DMS79 treated with DMSO at 0.1 percent for 48 hours (cell line): ENCODE data around the gene ZFYVE27.

ENCODE experiments used
- DNase-seq: peaks from one replicate; lab custom pipeline; 2025; lab: John Stamatoyannopoulos, UW

Gene ZFYVE27

GRCh38 chr10:97714401-97715258 lies 22.3 kb upstream of the ZFYVE27 start:
- DNase-seq, result peak; percentile 2

DNA sequence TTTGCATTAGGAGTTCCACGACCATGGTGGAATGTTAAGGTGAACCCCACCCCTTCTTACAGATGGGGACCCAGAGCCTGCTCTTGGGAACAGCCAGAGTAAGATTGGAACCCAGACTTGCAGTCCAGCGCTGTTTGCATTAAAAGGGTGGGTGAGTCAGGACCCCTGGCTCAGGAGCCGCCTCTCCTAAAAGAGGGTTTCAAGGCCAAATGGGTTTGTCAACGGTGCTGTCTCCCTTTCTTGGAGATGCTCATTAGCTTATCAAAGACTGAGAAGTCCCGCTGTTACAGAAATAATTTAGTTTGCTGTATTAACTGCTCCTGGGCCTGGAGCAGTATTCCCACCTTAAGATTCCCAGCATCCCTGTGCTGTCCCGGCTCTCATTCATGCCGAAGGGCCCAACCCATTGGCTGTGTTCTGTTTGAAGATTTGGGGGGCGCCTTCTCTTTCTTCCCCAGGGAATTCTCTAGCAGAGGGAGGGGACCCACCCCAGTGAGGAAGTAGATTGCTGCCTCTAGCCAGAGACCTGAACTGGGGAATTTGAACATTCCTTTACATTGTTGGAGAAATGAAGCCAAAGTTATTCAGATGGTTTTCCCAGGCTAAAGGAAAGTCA lies 21.6 kb upstream of the ZFYVE27 start:
- no peak for DNase-seq

DNA sequence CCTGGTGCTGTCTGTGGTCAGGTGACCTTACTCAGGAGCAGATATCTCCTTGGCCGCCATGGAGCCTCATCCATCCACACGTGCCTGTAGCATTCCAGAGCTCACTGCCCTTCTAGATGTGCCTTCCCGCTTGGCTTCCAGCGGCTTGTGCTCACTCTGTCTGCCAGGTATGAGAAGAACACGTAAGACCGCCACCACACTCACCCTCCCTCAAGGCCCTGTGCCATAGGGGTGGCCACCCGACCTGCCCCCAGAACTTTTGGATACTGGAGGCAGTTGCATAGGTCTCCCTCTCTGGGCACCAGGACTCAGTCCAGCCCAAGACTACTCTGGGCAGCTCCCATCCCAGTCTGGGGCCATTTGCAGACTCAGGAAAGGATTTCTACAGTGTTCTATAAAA lies 19.3 kb upstream of the ZFYVE27 start:
- DNase-seq, result no peak

DNA sequence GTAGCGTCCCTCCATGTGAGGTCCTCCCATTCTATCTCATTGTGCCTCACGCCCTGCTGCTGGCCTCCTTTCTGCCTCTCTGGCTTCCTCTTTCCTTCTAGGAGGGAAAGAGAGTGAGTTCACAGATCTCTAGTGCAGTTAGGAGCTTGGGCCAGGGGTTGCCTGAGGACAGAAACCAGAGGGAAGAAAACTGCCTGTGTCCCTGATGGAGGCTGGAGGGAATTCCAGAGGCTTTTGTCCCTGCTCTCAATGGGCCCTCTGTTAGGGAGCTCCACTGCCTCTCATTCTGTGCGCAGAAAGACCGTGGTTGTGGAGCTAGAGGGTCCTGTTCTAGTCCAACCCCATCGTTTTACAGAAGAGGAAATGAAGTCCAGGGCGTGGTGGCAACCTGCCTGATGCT lies 18.8 kb upstream of the ZFYVE27 start:
- DNase-seq, result no peak

DNA sequence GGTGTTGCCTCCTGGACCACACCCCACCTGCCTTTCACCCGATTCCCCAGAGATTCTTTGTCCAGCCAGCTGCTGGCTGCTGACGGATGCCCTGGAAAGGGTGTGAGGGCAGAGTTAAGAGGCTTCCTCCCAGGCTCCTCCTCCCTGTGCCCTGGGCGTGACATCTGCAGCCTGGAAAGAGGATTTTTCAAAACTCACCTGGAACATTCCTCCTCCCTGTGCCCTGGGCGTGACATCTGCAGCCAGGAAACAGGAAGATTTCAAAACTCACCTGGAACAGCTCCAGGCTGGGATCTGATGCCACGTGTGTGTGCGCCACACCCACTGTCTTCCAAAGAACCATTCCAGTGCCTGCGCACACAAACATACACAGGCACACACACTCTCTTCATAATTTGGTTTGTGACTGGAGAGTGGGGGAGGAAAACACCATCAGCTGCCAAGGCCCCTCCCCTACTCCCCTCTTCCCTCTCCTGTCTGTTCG lies 18.2 kb upstream of the ZFYVE27 start:
- peak; percentile 50 for DNase-seq

- no peak for DNase-seq
Observed at GRCh38 chr10:97719602-97720001, 17.3 kb upstream of the ZFYVE27 start.

- DNase-seq, result no peak
Observed at GRCh38 chr10:97721871-97722780, 14.8 kb upstream of the ZFYVE27 start.

DNA sequence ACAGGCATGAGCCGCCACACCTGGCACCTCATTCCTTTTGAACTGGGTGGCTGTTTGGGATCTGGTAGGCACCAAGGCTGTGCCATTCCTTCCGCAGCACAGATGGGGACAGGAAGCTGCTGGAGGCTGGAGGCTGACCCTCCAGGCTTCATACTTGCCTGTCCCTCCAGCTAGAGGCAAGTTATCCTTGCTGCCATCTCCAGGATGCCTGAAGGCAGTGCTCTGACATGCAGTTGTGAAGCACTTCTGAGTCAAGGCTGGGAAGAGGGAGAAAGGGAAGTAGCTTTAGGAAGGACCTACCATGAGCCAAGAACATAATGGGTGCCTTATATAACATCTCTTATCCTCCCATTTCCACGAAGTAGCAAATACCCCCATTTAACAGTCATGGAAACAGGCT lies 13.9 kb upstream of the ZFYVE27 start:
- DNase-seq, result no peak

DNA sequence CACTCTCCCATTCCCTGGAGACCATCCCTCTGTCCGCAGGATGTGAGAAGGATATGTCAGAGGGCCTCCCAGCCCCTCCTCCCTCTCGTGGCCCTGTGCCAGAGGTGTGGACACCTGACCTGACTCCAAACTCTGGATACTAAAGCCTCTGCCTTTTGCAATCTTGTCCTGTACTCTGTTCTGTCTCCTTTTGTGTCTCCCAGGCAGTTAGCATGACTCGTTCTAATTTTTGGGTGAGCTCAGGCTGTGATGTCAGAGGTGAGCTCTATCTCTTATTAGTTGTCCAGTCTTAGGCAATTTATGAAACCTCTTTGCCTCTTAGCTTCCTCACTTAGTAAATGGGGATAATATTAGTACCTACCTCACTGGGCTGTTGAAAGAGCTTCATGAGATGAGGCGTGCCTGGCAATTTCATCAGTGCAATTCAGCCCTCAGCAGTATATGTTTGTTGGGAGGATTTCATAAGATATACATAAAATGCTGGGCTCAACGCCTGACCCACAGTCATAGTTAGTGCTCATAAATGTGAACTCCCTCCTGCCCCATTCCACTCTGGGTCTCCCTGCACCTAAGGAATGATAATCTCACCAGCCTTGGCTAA lies 12.5 kb upstream of the ZFYVE27 start:
- DNase-seq, result no peak

DNA sequence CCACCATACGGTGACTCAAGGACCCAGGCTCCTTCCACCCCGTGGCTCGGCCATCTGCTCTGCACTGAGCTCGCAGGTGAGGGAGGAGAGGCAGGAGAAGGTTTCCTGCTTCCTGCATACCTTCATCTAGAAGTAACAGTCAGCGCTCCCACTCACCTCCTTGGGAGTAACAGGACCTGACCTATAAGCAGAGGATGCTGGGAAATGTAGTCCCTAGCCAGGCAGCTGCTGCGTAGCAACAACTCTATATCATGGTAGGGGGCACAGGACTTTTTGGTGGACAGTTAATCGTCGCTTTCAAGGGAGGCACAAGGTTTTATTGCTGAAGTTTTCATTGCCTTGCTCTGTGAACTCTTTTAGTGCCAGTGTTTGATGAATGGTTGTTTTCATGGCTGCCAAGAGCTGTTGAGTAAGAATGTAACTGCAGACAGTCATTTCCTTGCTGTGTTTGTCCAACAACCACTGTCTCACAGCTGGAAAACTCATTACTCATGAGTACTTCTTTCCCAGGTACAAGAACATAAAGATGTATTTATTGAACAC lies 10.2 kb upstream of the ZFYVE27 start:
- DNase-seq, result no peak

DNA sequence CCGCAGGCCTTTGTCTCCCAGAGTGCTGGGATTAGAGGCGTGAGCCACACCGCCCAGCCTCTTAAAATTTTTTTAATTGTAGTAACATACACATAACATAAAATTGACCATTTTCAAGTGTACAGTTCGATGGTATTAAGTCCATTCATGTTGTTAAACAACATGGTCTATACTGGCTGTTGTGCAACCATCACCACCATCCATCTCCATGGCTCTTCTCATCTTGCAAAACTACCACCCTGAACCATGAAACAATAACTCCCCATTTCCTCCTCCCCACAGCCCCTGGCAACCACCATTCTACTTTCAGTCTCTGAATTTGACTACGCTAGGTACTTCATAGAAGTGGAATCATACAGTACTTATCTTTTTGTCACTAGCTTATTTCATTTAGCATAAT lies 7.9 kb upstream of the ZFYVE27 start:
- DNase-seq, result no peak

- peak; percentile 22 for DNase-seq
Observed at GRCh38 chr10:97731346-97732051, 5.4 kb upstream of the ZFYVE27 start.

DNA sequence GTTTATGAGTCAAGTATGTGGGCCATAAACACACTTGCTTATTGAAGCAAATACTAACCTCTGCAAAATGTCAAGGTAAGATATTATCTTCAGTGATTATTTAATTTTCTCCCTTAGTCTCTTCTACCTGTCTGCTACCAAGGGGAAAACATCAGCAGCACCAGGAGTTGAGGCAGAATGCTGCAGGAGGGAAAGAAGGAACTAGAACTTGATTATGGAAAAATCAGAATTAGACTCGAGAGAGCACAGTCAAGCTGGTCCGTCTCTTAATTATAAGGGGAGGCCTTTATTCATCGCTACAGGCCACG lies 4.9 kb upstream of the ZFYVE27 start:
- no peak for DNase-seq

DNA sequence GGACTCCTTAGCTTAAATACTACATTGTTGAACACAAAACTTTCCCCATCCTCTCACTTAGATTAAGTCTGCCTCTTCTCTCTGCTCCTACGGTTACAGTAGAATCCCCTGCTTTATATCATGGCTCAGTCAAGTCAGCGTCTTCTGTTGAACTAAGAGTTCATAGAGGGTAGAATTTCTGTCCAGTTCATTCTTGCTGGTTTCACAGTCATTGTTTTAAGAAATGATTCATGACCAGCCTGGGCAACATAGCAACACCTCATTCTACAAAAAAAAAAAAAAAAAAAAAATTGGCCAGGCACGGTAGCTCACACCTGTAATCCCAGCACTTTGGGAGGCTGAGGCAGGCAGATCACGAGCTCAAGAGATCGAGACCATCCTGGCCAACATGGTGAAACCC lies 3.7 kb upstream of the ZFYVE27 start:
- DNase-seq, result no peak

DNA sequence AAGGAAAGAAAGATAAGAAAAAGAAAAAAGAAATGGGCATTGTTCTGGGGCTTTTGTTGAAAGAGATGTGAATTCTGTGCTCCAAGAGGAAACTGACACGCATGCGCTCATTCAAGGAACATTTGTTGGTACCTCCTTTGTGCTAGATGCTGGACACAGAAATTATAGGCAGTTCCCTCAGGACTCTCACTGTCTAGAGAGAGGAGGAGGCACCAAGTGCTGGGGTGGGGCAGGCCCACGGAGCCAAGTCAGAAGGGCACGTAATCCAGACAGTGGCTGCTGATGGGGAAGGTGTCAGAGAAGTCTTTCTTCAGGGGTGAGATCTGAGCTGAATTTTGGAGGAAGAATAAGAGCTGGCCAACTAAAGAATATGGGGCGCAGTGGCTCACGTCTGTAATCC lies 2.9 kb upstream of the ZFYVE27 start:
- no peak for DNase-seq

DNA sequence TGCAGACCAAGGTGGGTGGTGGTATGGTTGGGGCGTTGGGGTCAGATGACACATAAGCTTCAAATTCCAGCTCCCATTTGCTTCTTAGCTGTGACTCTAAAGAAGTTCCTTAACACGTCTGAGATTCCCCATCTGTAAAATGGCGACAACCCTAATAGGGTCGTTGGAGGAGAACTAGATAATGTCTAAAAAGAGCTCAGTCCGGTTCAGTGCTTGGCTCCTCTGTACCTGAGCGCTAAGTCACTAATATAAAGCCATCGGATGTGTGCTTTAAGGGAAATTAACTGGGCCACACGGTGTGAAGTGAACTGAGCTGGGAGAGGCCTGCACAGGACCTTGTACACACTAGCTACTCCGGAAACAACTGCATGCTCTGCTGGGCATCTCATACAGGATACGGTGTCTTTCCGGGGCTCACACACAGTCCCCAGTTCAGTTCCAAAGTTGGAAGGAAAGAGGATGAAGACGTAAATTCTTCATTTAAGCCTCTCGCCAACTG lies 476 bp upstream of the ZFYVE27 start:
- no peak for DNase-seq

GRCh38 chr10:97737770-97738265 lies 890 bp downstream of the ZFYVE27 start:
- DNase-seq, result no peak

GRCh38 chr10:97738616-97739015 lies 1.7 kb downstream of the ZFYVE27 start:
- DNase-seq, result no peak

GRCh38 chr10:97740613-97741012 lies 3.7 kb downstream of the ZFYVE27 start:
- DNase-seq, result no peak

DNA sequence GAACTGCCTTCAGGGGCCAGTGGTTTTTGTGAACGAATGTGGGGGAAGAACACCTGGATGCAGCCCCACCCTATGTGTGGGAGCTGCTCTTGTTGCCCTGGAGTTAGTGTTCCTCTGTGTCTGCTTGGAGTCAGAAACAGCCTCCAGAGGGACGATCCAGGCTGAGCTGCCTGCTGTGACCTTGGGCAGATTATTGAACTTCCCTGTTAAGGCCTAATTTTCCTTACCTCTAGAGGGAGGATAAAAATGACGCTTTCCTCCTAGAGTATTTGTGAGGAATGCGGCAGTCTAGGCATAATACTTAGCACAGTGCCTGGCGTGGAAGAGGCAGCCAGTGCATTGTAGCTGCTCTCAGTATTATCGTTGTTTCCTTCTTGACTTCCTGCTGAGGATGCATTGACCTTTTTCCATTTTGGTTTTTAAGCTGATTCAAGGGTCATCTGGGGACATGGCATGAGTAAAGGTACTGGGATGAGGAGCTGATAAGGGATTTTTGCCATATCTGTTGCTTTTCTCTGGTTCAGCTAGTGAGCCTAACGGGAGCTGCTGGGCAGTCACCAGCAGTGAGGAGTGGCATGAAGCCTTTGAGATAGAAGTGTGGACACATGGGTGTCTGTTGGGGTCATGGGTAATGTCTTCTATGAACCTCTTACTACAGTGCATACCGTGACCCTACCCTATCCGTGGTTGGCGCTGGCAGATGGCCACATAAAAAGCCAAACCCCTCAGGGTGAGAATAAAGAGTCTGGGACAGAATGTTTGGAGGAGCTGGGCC lies 6.4 kb downstream of the ZFYVE27 start:
- no peak for DNase-seq
